NCI-H1436 treated with DMSO at 0.1 percent for 48 hours (cell line): ENCODE results near the gene CDK5RAP1.

ENCODE experiments used
- DNase-seq: peaks from one replicate; lab custom pipeline; 2025; lab: John Stamatoyannopoulos, UW

CDK5RAP1 gene

GRCh38 chr20:33386673-33387072 lies 14.6 kb downstream of the CDK5RAP1 start:
- DNase-seq: no peak

DNA sequence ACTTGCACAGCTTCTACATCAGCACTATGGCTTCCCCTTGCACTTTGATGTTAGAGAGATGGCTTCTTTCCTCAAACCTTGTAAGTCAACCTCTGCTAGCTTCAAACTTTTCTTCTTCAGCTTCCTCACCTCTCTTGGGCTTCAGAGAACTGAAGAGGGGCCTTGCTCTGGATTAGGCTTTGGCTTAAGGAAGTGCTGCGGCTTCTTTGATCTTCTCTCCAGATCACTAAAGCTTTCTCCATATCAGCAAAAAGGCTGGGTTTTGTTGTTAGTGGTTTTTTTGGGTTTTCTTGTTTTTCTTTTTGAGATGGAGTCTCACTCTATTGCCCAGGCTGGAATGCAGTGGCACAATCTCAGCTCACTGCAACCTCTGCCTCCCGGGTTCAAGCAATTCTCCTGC lies 24.0 kb downstream of the CDK5RAP1 start:
- no peak for DNase-seq

DNA sequence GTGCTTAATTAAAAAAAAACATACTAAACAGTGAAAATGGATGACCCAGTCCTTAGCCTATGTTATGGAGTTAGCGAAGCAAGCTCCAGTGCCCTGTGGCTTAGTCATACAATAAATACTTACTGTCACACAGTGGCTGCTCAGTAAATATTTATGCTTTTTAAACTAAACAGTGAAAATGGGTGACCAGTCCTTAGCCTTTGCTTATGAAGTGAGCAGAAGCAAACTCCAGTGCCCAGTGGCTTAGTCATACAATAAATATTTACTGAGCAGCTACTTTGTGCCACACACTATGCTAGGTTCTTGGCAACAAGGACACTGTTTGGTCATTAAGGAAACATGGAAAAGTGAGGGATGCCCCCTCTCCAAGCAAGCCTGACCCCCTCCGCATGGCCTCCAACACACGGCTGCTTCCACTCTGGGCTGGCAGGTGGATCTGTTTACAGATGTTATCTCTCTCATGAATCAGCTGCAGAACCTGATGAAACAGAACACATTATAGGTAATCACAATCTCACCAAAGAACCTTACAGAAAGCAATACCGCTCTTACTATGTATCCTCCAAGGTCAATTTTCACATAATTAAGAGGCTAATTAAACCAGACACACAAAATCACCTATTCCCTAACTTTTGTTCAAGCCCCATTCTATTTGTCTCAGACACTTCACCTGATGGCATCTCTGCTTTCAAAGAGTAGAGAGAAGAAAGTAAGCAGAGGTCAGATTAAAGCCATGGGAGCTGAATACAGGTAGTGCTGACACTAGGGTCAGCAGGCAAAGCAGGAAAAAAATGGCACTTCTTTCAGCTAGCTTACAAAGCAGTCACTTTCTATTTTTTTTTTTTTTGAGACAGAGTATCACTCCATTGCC lies 27.3 kb downstream of the CDK5RAP1 start:
- no peak for DNase-seq

DNA sequence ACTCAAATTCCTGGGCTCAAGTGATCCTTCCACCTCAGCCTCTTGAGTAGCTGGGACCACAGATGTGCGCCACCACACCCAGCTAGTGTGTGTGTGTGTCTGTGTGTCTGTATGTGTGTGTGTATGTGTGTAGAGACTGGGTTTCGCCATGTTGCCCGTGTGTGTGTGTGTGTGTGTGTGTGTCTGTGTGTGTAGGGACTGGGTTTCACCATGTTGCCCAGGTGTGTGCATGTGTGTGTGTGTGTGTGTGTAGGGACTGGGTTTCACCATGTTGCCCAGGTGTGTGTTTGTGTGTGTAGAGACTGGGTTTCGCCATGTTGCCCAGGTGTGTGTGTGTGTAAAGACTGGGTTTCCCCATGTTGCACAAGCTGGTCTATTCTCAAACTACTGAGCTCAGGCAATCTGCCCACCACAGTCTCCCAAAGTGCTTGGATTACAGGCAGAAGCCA lies 28.3 kb downstream of the CDK5RAP1 start:
- no peak for DNase-seq

DNA sequence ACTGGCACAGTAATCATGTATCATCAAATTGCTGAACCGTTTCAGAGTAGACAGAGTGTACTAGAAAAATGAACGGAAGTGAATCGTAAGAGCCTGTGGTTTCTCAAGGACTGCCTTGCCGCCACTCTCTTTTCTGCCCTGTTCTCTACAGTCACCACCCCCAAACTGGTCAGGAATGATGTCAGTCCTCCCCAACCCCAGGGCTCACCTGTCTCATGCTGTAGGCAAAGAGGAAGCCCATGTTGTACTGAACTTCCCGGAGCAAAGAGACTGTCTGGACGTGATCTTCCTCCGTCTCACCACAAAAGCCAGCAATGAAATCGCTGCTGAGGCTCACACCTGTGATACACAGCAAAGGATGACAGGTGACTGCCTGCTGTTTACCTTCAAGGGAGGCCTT lies 31.0 kb downstream of the CDK5RAP1 start:
- no peak for DNase-seq

DNA sequence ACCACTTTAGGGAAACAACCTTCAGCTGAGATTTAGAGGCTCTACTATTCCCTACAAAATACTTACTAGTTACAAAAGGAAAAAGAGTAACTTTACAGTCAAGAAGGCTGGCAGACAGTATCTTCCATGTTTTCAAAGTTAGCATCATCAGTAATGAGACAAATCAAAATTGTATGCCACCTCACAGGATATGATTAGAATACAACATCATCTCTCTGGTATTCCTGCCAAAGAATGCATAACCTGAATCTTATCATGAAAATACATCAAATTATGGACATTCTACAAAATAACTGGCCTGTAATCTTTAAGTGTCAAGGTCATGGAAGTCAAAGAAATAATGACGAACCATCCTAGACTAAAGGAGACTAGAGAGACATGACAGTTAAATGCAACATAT lies 38.4 kb downstream of the CDK5RAP1 start:
- no peak for DNase-seq

- no peak for DNase-seq
These were observed 41.7 kb downstream of the CDK5RAP1 start for GRCh38 chr20:33359399-33360261.

DNA sequence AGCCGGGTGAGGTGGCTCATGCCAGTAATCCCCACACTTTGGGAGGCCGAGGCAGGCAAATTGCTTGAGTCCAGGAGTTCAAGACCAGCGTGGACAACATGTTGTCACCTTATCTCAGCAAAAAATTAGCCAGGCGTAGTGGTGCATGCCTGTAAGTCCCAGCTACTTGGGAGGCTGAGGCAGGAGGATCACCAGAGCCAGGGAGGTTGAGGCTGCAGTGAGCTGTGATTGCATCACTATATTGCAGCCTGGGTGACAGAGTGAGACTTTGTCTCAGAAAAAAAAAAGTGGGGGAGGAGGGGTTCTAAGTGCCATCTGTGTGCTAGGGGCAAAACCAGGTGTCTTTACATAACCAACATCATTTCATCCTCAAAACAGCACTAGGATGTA lies 48.3 kb downstream of the CDK5RAP1 start:
- no peak for DNase-seq

GRCh38 chr20:33352258-33353012 lies 48.9 kb downstream of the CDK5RAP1 start:
- no peak for DNase-seq

- no peak for DNase-seq
These were observed 49.6 kb downstream of the CDK5RAP1 start for GRCh38 chr20:33351696-33352095.

DNA sequence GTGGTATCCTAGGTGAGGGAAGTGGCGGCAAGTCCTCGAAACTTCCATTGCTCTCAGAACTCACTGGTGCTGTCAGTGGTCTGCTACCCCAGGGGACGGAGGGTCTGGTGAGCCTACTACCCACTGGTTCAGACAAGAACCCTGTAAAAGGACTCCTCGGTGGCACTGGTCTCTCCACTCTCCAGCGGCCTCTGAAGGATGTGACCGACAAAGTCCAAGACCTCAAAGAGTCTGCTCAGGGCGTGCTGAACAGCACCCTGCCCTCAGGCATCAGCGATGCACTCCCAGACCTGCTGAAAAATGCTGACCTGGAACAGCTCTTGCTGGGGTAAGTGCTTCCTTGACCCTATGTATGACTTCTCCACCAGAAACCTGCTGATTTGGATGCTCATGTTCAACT lies 51.8 kb downstream of the CDK5RAP1 start:
- DNase-seq: no peak

- DNase-seq: no peak
These were observed 53.0 kb downstream of the CDK5RAP1 start for GRCh38 chr20:33348136-33348937.

- no peak for DNase-seq
These were observed 56.0 kb downstream of the CDK5RAP1 start for GRCh38 chr20:33345342-33345741.

- no peak for DNase-seq
These were observed 57.8 kb downstream of the CDK5RAP1 start for GRCh38 chr20:33343521-33343920.

- DNase-seq: no peak
These were observed 61.7 kb downstream of the CDK5RAP1 start for GRCh38 chr20:33339515-33340058.

DNA sequence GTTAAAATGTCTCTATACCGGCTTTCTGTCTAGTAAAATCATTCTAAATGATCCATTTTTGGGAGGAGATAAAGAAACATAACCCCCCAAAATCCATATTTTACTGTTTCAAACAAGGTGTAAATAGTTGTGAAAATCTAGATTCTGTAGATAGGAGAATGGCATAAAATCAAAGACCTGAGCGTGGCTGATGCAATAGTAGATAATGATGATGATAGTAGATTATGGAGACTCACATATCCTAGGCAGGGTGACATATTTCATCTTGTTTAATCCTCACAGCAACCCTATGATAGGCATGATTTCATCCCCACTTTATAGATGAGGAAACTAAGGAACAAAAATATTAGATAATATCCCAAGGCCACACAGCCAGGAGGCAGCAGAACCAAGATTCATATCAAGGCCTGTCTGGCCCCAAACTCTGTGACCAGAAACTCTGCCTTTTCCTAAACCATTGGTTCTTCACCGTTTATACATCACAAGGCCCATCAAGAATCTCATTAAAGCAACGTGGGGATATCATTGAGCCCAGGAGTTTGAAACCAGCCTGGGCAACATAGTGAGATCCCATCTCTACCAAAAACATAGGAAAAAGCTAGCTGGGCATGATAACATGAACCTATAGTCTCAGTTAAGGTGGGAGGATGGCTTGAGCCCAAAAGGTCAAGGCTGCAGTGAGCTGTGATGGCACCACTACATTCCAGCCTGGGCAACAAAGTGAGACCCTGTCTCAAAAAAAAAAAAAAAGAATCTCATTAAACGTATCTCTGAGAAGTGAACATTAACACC lies 62.7 kb downstream of the CDK5RAP1 start:
- DNase-seq: no peak

DNA sequence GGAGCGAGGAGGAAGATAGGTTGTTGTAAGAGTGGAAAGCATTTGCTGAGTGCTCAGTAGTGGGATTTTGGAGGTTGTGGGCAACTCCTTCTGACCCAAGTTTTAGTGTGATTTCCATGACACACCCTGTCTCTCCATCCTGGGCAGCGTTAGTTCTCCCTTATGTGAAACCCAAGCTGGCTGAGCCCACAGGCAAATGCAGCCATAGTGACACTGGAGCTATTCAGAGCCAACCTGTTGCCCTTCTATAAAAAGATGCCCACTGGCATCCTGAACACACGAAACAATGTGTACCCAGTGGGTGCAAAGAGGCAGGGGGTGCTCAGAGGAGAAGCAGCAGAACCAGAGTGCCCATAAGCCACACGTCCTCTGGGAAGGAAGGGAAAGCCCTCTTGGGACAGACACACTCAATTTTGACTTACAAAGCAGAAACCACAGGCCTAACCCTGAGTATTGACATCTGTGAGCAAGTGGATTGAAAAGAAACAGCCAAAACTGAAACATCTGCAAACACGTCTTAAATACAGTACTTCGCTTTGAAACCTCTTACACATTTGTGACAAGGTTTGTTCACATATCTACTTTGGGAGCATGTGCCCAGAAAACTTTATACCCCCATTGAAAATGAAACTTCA lies 63.7 kb downstream of the CDK5RAP1 start:
- no peak for DNase-seq

DNA sequence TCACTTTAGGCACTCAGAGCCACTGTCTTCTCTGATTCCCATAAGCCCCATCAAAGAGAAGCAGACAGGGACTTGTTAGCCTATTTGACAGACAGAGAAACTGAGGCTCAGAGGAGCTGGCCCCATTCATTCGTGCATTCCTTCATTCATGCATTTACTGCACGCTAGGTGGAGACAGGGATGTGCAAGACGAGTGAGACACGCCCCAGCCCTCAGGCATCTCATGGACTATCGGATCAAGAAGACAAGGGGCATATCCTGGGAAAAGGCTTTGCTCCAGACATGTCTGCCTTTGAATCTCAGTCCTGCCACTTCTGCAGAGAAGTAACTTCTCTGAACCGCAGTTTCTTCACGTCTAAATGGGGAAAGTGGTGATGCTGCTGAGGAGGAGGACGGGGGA lies 64.2 kb downstream of the CDK5RAP1 start:
- no peak for DNase-seq

GRCh38 chr20:33336375-33336774 lies 64.9 kb downstream of the CDK5RAP1 start:
- no peak for DNase-seq

DNA sequence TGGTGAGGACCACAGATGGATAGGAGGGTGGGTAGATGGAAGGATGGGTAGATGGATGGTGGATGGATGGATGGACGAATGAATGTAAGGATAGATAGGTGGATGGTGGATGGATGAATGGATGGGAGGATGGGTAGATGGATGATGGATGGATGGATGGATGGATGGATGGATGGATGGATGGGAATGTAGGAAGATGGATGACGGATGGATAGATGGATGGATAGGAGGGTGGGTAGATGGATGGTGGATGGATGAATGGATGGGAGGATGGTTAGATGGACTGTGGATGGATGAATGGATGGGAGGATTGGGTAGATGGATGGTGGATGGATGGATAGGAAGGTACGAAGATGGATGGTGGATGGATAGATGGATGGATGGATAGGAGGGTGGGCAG lies 67.2 kb downstream of the CDK5RAP1 start:
- DNase-seq: no peak
